CD4-positive, CD25-positive, alpha-beta regulatory T cell (primary cell): ENCODE measurements around the gene TTC33. TPM values are rescaled to one million over a fixed set of nuclear protein-coding genes. Genes with fewer than 3 reads are reported as not detected.

Source experiments
- ATAC-seq, 2 donors: fragments of 150-1000 bp; cut with Tn5 transposase; one replicate each; pipeline ENCODE4 v1.10.0; 2021; ENCODE audit warnings: low read depth in 2 of 2, moderate number of reproducible peaks in 2 of 2, moderate library complexity in 1 of 2
- DNase-seq, 3 donors: peaks; one replicate each; pipeline versions ENCODE4 v3.0.0 to v3.0.0-alpha.2; 2012 to 2022; ENCODE audit warnings: mixed read lengths in 1 of 3
- H3K27ac ChIP-seq: one replicate; pipeline ENCODE4 v1.7.0; 2013; ENCODE audit warnings: mild to moderate bottlenecking, low read length; ENCODE audit not compliant: insufficient read depth, poor library complexity, severe bottlenecking
- H3K27me3 ChIP-seq: one replicate; pipeline ENCODE4 v1.7.0; 2013; ENCODE audit warnings: low read length; ENCODE audit not compliant: control insufficient read depth, insufficient read depth
- H3K36me3 ChIP-seq: one replicate; pipeline ENCODE4 v1.7.0; 2013; ENCODE audit warnings: mild to moderate bottlenecking, low read length, moderate library complexity; ENCODE audit not compliant: control insufficient read depth, insufficient read depth
- H3K4me1 ChIP-seq: 2 replicates; pipeline ENCODE4 v1.7.0; 2013; ENCODE audit warnings: mild to moderate bottlenecking, low read length; ENCODE audit not compliant: insufficient read depth, control insufficient read depth, poor library complexity, severe bottlenecking
- H3K4me3 ChIP-seq: one replicate; pipeline ENCODE4 v1.7.0; 2013; ENCODE audit warnings: low read depth, mild to moderate bottlenecking, low read length, moderate library complexity
- H3K9me3 ChIP-seq, 2 experiments: 1 replicate in 1 of 2; 2 replicates in 1 of 2; pipeline ENCODE4 v1.7.0; 2013; ENCODE audit warnings: low read length in 2 of 2, mild to moderate bottlenecking in 1 of 2, moderate library complexity in 1 of 2; ENCODE audit not compliant: control insufficient read depth in 2 of 2
- H3K27ac Mint-ChIP-seq, 3 donors: one replicate each; pipeline ENCODE4 v1.8.0; 2020 to 2022; ENCODE audit warnings: mild to moderate bottlenecking in 3 of 3, mixed read lengths in 3 of 3, moderate library complexity in 2 of 3
- H3K27me3 Mint-ChIP-seq: one replicate; pipeline ENCODE4 v1.8.0; 2022; ENCODE audit warnings: mild to moderate bottlenecking, mixed read lengths
- H3K36me3 Mint-ChIP-seq: one replicate; pipeline ENCODE4 v1.8.0; 2020; ENCODE audit warnings: mixed read lengths
- H3K4me1 Mint-ChIP-seq, 4 donors: one replicate each; pipeline ENCODE4 v1.8.0; 2020 to 2022; ENCODE audit warnings: mixed read lengths in 4 of 4, mild to moderate bottlenecking in 1 of 4
- H3K4me3 Mint-ChIP-seq, 4 donors: one replicate each; pipeline ENCODE4 v1.8.0; 2020 to 2022; ENCODE audit warnings: mild to moderate bottlenecking in 4 of 4, mixed read lengths in 4 of 4, moderate library complexity in 3 of 4
- H3K9me3 Mint-ChIP-seq, 7 donors: one replicate each; pipeline ENCODE4 v1.8.0; 2020 to 2022; ENCODE audit warnings: mixed read lengths in 7 of 7, mild to moderate bottlenecking in 3 of 7, moderate library complexity in 2 of 7
- polyA plus RNA-seq, 4 donors: library from polyadenylated mRNA; unstranded; fragments of 300-500 nt; fragmentation: Illumina TruSeq; gene quantifications; one replicate each; pipeline ENCODE4 v1.2.3, GENCODE V29; 2021
- total RNA-seq: library from RNA; stranded (reverse); gene quantifications from one replicate; pipeline ENCODE4 v1.2.3, GENCODE V29; 2022

Gene TTC33
- total and polyA plus RNA-seq, 5 donors from 2014 or later: 12.0 to 19.6 (median 16.7) TPM

GRCh38 chr5:40654377-40654991 lies 101.3 kb downstream of the TTC33 start:
- Mint-ChIP-seq H3K4me3 (peak overlapping the region; percentile 72 to 91 (median 78)), H3K9me3 (peaks cover 0 to 2% (median 0%) of the 10 kb centered on the region in 7 donors), H3K27me3 (no peaks in the 10 kb centered on the region), H3K4me1 (peaks cover 43 to 65% (median 49%) of the 10 kb centered on the region in 4 donors), H3K27ac (peak overlapping the region; percentile 86 to 97 (median 90)), H3K36me3 (no peaks in the 10 kb centered on the region)
- Histone ChIP-seq H3K4me1 (peaks cover 41% of the 10 kb centered on the region), H3K36me3 (no peaks in the 10 kb centered on the region), H3K27me3 (no peaks in the 10 kb centered on the region), H3K4me3 (peak overlapping the region; percentile 78), H3K9me3 (no peaks in the 10 kb centered on the region), H3K27ac (peak overlapping the region; percentile 58)
- DNase-seq (no peak), ATAC-seq (no peak)

DNA sequence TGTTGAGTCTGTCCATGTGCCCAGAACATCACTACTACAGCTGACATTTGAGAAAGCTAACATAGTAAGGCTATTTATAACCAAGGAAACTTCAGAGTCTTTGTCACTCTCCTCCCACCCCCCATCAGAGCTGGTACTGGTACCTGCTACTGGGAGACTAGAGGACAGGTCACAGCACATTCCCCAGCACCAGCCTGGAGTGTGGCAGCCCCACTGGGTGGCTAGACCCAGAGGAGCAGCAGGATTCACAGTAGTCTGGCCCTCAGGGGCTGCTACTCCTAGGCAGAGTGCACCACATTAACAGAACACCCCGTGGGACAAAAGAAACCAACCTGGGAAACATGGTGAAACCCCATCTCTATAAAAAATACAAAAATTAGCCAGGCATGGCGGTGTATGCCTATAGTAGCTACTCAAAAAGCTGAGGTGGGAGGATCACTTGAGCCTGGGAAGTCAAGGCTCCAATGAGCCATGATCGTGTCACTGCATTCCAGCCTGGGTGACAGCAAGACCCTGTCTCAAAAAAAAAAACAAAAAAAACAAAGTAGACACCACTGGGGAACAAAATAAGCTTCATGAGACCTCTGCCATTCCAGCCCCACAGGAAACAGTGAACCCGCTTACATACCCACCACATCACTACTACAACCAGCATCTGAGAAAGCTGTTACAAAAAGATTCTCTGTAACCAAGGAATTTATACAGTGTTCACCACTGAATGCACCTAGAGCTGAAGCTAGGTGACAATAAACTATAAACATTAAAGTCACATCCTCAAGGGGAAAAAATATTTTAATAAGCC lies 102.3 kb downstream of the TTC33 start:
- H3K9me3 Mint-ChIP-seq: peaks cover 0 to 2% (median 0%) of the 10 kb centered on the region in 7 donors
- DNase-seq: no peak
- peak overlapping the region; percentile 72 to 91 (median 78) for H3K4me3 Mint-ChIP-seq
- no peaks in the 10 kb centered on the region for H3K27me3 Mint-ChIP-seq
- Histone ChIP-seq H3K27ac (peak overlapping the region; percentile 58), H3K36me3 (no peaks in the 10 kb centered on the region), H3K27me3 (no peaks in the 10 kb centered on the region), H3K4me3 (peak overlapping the region; percentile 78), H3K4me1 (peaks cover 48% of the 10 kb centered on the region), H3K9me3 (no peaks in the 10 kb centered on the region)
- no peak for ATAC-seq
- peaks cover 46 to 72% (median 55%) of the 10 kb centered on the region in 4 donors for H3K4me1 Mint-ChIP-seq
- H3K36me3 Mint-ChIP-seq: no peaks in the 10 kb centered on the region
- peak overlapping the region; percentile 86 to 97 (median 90) for H3K27ac Mint-ChIP-seq

GRCh38 chr5:40652441-40653220 lies 103.1 kb downstream of the TTC33 start:
- no peaks in the 10 kb centered on the region for H3K36me3 Mint-ChIP-seq
- Histone ChIP-seq H3K4me3 (peak overlapping the region; percentile 78), H3K4me1 (peaks cover 48% of the 10 kb centered on the region)

GRCh38 chr5:40651201-40651600 lies 104.6 kb downstream of the TTC33 start:
- no peaks in the 10 kb centered on the region for H3K36me3 ChIP-seq
- no peaks in the 10 kb centered on the region for H3K27me3 Mint-ChIP-seq
- H3K27ac ChIP-seq: no peak overlapping the region
- H3K4me1 ChIP-seq: peaks cover 48% of the 10 kb centered on the region
- H3K27ac Mint-ChIP-seq: no peak overlapping the region
- ATAC-seq (no peak), DNase-seq (no peak)
- H3K9me3 Mint-ChIP-seq: no peaks in the 10 kb centered on the region
- H3K4me3 ChIP-seq: no peak overlapping the region
- no peak overlapping the region for H3K4me3 Mint-ChIP-seq
- H3K36me3 Mint-ChIP-seq: no peaks in the 10 kb centered on the region
- no peaks in the 10 kb centered on the region for H3K27me3 ChIP-seq
- no peaks in the 10 kb centered on the region for H3K9me3 ChIP-seq
- peaks cover 45 to 71% (median 54%) of the 10 kb centered on the region in 4 donors for H3K4me1 Mint-ChIP-seq

More at GRCh38 chr5:40652441-40653220, 103.1 kb downstream of the TTC33 start:
- Mint-ChIP-seq H3K27me3 (no peaks in the 10 kb centered on the region), H3K4me1 (peaks cover 46 to 74% (median 54%) of the 10 kb centered on the region in 4 donors), H3K27ac (peak overlapping the region; percentile 86 to 97 (median 90)), H3K4me3 (peak overlapping the region; percentile 47 to 84 (median 75)), H3K9me3 (no peaks in the 10 kb centered on the region)
- Histone ChIP-seq H3K9me3 (no peaks in the 10 kb centered on the region), H3K27ac (peak overlapping the region; percentile 58), H3K36me3 (no peaks in the 10 kb centered on the region), H3K27me3 (no peaks in the 10 kb centered on the region)
- ATAC-seq: peak; percentile 27 to 33
- DNase-seq: peak in 1 of 3 donors; percentile 48

DNA sequence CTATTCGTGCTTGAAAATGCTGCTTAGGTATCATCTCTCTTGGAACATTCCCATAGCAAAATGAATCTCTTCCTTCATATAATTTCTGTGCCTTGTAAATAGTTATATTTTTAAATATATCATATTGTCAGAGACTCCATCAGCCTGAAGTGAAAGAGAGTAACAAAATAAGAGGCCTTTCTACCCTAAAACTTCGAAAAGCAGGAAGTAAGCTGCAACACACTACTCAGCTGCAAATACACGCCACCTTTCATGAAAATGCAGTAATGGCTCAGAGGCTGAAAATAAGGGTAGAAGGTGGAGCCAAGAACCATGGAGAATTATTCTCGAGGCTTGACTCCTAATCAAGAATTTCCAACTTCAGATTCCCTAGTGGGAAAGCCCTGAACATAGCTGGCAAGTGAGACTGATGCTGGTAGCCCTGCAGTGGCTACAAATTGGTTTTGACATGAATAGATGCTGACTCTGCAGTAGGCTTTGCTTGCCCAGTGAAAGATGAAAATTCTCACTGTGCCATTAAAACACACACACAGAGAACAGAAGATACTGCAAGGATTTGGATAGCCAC lies 106.2 kb downstream of the TTC33 start:
- Histone ChIP-seq H3K4me1 (peaks cover 37% of the 10 kb centered on the region), H3K36me3 (no peaks in the 10 kb centered on the region), H3K27me3 (no peaks in the 10 kb centered on the region), H3K27ac (peak overlapping the region; percentile 56), H3K9me3 (no peaks in the 10 kb centered on the region), H3K4me3 (peak overlapping the region; percentile 39)
- H3K4me3 Mint-ChIP-seq: peak overlapping the region in 1 of 4 donors; percentile 45
- peak in 2 of 3 donors; percentile 42 to 52 for DNase-seq
- H3K27me3 Mint-ChIP-seq: no peaks in the 10 kb centered on the region
- peak overlapping the region; percentile 72 to 84 (median 80) for H3K27ac Mint-ChIP-seq
- H3K36me3 Mint-ChIP-seq: no peaks in the 10 kb centered on the region
- ATAC-seq: peak; percentile 63 to 69
- peaks cover 36 to 56% (median 42%) of the 10 kb centered on the region in 4 donors for H3K4me1 Mint-ChIP-seq
- H3K9me3 Mint-ChIP-seq: peaks cover 0 to 2% (median 0%) of the 10 kb centered on the region in 7 donors

DNA sequence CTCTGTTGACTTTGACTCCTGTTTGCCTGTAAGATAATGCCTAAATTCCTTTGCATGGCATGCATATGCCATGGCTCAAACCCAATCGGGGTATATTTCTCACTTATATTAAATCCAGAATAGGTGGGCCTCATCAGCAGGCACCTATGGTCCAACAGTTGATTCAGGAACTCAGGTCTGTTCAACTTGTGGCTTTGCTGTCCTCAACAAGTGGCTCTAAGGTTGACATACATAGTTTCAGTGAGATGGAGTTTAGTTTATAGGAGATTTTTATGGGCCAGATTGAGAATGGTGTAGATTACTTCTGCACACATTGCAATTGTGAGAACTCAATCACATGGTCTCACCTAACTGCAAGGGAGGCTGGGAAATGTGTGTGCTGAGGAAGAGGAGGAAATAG lies 107.6 kb downstream of the TTC33 start:
- Mint-ChIP-seq H3K36me3 (no peaks in the 10 kb centered on the region), H3K4me1 (peaks cover 24 to 42% (median 28%) of the 10 kb centered on the region in 4 donors), H3K9me3 (peaks cover 0 to 5% (median 0%) of the 10 kb centered on the region in 7 donors), H3K27me3 (no peaks in the 10 kb centered on the region), H3K27ac (no peak overlapping the region), H3K4me3 (peak overlapping the region in 1 of 4 donors; percentile 10)
- Histone ChIP-seq H3K27ac (no peak overlapping the region), H3K9me3 (no peaks in the 10 kb centered on the region), H3K4me3 (no peak overlapping the region), H3K4me1 (peaks cover 27% of the 10 kb centered on the region), H3K36me3 (no peaks in the 10 kb centered on the region), H3K27me3 (no peaks in the 10 kb centered on the region)
- DNase-seq: no peak
- no peak for ATAC-seq

DNA sequence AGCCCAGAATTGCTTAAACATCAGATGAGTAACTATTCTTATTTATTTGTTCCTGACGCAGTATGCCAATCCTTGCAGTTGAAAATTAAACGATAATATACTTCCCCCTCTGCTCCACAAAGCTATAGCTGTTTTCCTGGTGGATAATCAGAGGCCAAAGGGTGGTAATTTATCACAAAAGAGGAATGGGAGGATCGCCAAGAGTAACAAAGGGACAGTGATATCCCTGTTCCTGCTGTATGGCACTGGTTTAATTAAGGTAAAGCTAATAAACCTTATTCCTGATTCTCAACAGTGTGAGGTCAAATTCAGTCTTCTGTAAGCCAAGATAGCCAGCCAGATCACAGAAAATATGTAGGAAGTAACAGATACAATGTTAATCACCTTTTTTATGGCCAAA lies 109.5 kb downstream of the TTC33 start:
- H3K4me1 ChIP-seq: peaks cover 17% of the 10 kb centered on the region
- DNase-seq (no peak), ATAC-seq (no peak)
- H3K9me3 ChIP-seq: no peaks in the 10 kb centered on the region
- Mint-ChIP-seq H3K27ac (no peak overlapping the region), H3K27me3 (no peaks in the 10 kb centered on the region), H3K9me3 (peaks cover 0 to 5% (median 0%) of the 10 kb centered on the region in 7 donors), H3K4me3 (no peak overlapping the region), H3K4me1 (peaks cover 18 to 31% (median 19%) of the 10 kb centered on the region in 4 donors), H3K36me3 (no peaks in the 10 kb centered on the region)
- no peaks in the 10 kb centered on the region for H3K27me3 ChIP-seq
- no peak overlapping the region for H3K4me3 ChIP-seq
- no peak overlapping the region for H3K27ac ChIP-seq
- H3K36me3 ChIP-seq: no peaks in the 10 kb centered on the region
